ENCODE results near the gene KCNH1.
A peak's percentile ranks its signal among the peaks of the same experiment; 100 is the strongest.

KCNH1 gene

GRCh38 chr1:210830034-210831028, 303.6 kb downstream of the KCNH1 start (continued):
- TF ChIP-seq BCL11A (tag by site-specific recombination; IDR thresholded peaks at IDR 0.05; ENCODE audit: low read depth) (peak; percentile 67; the same call in 1 of the 2 replicates), ZNF157 (tag by site-specific recombination; IDR thresholded peaks at IDR 0.05) (no peak), ZNF664 (tag by site-specific recombination; IDR thresholded peaks at IDR 0.05) (no peak), WT1 (tag by site-specific recombination; IDR thresholded peaks at IDR 0.05) (peak; percentile 65), SP7 (tag by site-specific recombination; IDR thresholded peaks at IDR 0.05) (peak; percentile 98), ZNF18 (tag by site-specific recombination; IDR thresholded peaks at IDR 0.05) (peak; percentile 44; the same call in 1 of the 2 replicates), TSHZ1 (tag by site-specific recombination; IDR thresholded peaks at IDR 0.05; ENCODE audit: borderline replicate concordance) (peak; percentile 34; the same call in 1 of the 2 replicates), ZNF843 (tag by site-specific recombination; IDR thresholded peaks at IDR 0.05) (peak; percentile 93), PRDM6 (tag by site-specific recombination; IDR thresholded peaks at IDR 0.05) (peak; percentile 89), ZNF544 (tag by site-specific recombination; IDR thresholded peaks at IDR 0.05) (no peak), ZFP69B (tag by site-specific recombination; IDR thresholded peaks at IDR 0.05) (no peak), ZFP3 (tag by site-specific recombination; IDR thresholded peaks at IDR 0.05; ENCODE audit: low read depth) (peak; percentile 86), TRIM28 (IDR thresholded peaks at IDR 0.05; ENCODE audit: borderline replicate concordance, low read length) (0 out of 2 replicates have a peak, but pooled peaks have one; percentile 41), ZNF658 (tag by site-specific recombination; IDR thresholded peaks at IDR 0.05) (no peak), ZNF629 (tag by site-specific recombination; IDR thresholded peaks at IDR 0.05) (peak; percentile 64), ZBTB48 (tag by site-specific recombination; IDR thresholded peaks at IDR 0.05) (peak; percentile 34; the same call in 1 of the 2 replicates), PRDM10 (tag by site-specific recombination; IDR thresholded peaks at IDR 0.05) (peak; percentile 43; the same call in 1 of the 2 replicates), ZNF639 (tag by site-specific recombination; IDR thresholded peaks at IDR 0.05) (no peak), ZNF423 (tag by site-specific recombination; IDR thresholded peaks at IDR 0.05) (0 out of 2 replicates have a peak, but pooled peaks have one; percentile 43), ZNF10 (tag by site-specific recombination; IDR thresholded peaks at IDR 0.05) (peak; percentile 50; the same call in 1 of the 2 replicates), ZNF202 (tag by site-specific recombination; IDR thresholded peaks at IDR 0.05; ENCODE audit: borderline replicate concordance) (no peak), CTCF (tag by site-specific recombination; IDR thresholded peaks at IDR 0.05) (no peak)

All from HEK293 (cell line).